PC-3 (cell line): Measurements from ENCODE around the gene NFYA.

Experiments
- CTCF ChIP-seq: fragments of 300-600 bp; sonication (generic); conservative IDR thresholded peaks from 2 replicates; pipeline ENCODE4 v1.5.1; 2017; ENCODE audit warnings: antibody characterized with exemption, low read depth, mild to moderate bottlenecking, low read length
- EZH2 ChIP-seq: fragments of 300-600 bp; sonication (generic); IDR thresholded peaks from one replicate; pipeline ENCODE4 v1.6.1; 2017; ENCODE audit warnings: antibody characterized with exemption, mild to moderate bottlenecking, low read length; ENCODE audit not compliant: unreplicated experiment
- EZH2phosphoT487 ChIP-seq: fragments of 300-600 bp; sonication (generic); IDR thresholded peaks from 2 replicates; pipeline ENCODE4 v1.6.1; 2018; ENCODE audit warnings: mild to moderate bottlenecking, antibody characterized with exemption, low read length, borderline replicate concordance

GRCh38 chr6:41028561-41029412 is 44.0 kb upstream of the NFYA start:
- TF ChIP-seq EZH2, result no peak
- TF ChIP-seq CTCF, result no peak
- TF ChIP-seq EZH2phosphoT487, result no peak
